K562 (cell line): ENCODE measurements around the gene TTC39A. TPM values are rescaled to one million over a fixed set of nuclear protein-coding genes. Genes with fewer than 3 reads are reported as not detected.

Source experiments
- ATAC-seq: fragments of 200-7000 bp; cut with Tn5 transposase; 3 replicates; pipeline ENCODE4 v1.9.1; 2020; ENCODE audit warnings: moderate library complexity
- BruUV-seq: library from RNA; stranded (reverse); fragments of 400-500 nt; replicated peaks from 2 replicates; lab custom pipeline; 2021; lab: Mats Ljungman, UMichigan
- CTCF ChIA-PET: fragments of 300-600 bp; formaldehyde crosslinking; extraction: SDS; loops from one replicate; lab custom pipeline; 2021; ENCODE audit warnings: low intra/inter-chr PET ratio; lab: Yijun Ruan, JAX
- POLR2A ChIA-PET: fragments of 300-600, 350-650 bp; sonication (Branson Sonifier 250); formaldehyde crosslinking; extraction: SDS; loops from one replicate; lab custom pipeline; 2021; ENCODE audit warnings: antibody characterized with exemption, inconsistent platforms; lab: Yijun Ruan, JAX
- DNase-seq, 4 experiments: peaks; one replicate each; pipeline versions ENCODE4 v3.0.0 to v3.0.0-alpha.2; 2011 to 2018; ENCODE audit warnings: low spot score in 3 of 4, mixed read lengths in 3 of 4; ENCODE audit errors: extremely low read depth in 1 of 4
- FAIRE-seq: peaks from 2 replicates; lab custom pipeline; 2011; peaks lifted over from hg19 to GRCh38; lab: Jason Lieb, UNC
- H2AFZ ChIP-seq: 2 replicates; pipeline ENCODE4 v1.6.0; 2011; ENCODE audit warnings: low read depth, low read length, control low read depth, inconsistent platforms
- H3K27ac ChIP-seq: fragments of 200-600 bp; 3 replicates; pipeline ENCODE4 v1.8.0; 2011; ENCODE audit warnings: low read depth, mild to moderate bottlenecking, control low read depth, inconsistent platforms, low read length, moderate library complexity, mixed read lengths; ENCODE audit errors: extremely low read depth
- H3K27me3 ChIP-seq, 2 experiments: fragments of 300-600 bp in 1 of 2; 2 replicates in 1 of 2; 3 replicates in 1 of 2; pipeline versions ENCODE4 v1.6.0 to v1.8.0; 2011; ENCODE audit warnings: inconsistent platforms in 2 of 2, low read length in 2 of 2, mild to moderate bottlenecking in 1 of 2, mixed read lengths in 1 of 2, moderate library complexity in 1 of 2; ENCODE audit not compliant: control insufficient read depth in 2 of 2, insufficient read depth in 2 of 2
- H3K36me3 ChIP-seq: fragments of 300-600 bp; 3 replicates; pipeline ENCODE4 v1.8.0; 2011; ENCODE audit warnings: mild to moderate bottlenecking, low read length, inconsistent platforms; ENCODE audit not compliant: control insufficient read depth, insufficient read depth
- H3K4me1 ChIP-seq, 2 experiments: fragments of 200-600 bp in 1 of 2; replicated peaks in 1 of 2; 2 replicates in 1 of 2; 3 replicates in 1 of 2; pipeline versions ENCODE4 v1.5.1 to v1.8.0; 2011; ENCODE audit warnings: inconsistent platforms in 2 of 2, low read length in 2 of 2, mild to moderate bottlenecking in 1 of 2, mixed read lengths in 1 of 2, moderate library complexity in 1 of 2; ENCODE audit not compliant: control insufficient read depth in 2 of 2, insufficient read depth in 2 of 2
- H3K4me2 ChIP-seq: 2 replicates; pipeline ENCODE4 v1.6.1; 2011; ENCODE audit warnings: low read length, control low read depth, inconsistent platforms, mixed read lengths; ENCODE audit not compliant: insufficient read depth
- H3K4me3 ChIP-seq: fragments of 200-600 bp; sonication (generic), shearing (Covaris generic); 2 replicates; pipeline ENCODE4 v1.5.1; 2016; ENCODE audit warnings: control low read depth, inconsistent platforms
- H3K79me2 ChIP-seq: fragments of 200-600 bp; 3 replicates; pipeline ENCODE4 v1.8.0; 2011; ENCODE audit warnings: low read length, inconsistent platforms; ENCODE audit not compliant: control insufficient read depth, insufficient read depth
- H3K9ac ChIP-seq, 2 experiments: 2 replicates each; pipeline versions ENCODE4 v1.6.0 to v1.6.1; 2011; ENCODE audit warnings: low read depth in 2 of 2, low read length in 2 of 2, control low read depth in 1 of 2, inconsistent platforms in 1 of 2, mild to moderate bottlenecking in 1 of 2, mixed read lengths in 1 of 2; ENCODE audit not compliant: insufficient read depth in 1 of 2
- H3K9me1 ChIP-seq: one replicate; pipeline ENCODE4 v1.6.0; 2011; ENCODE audit warnings: inconsistent platforms, mild to moderate bottlenecking, low read length, moderate library complexity; ENCODE audit not compliant: control insufficient read depth, insufficient read depth
- H3K9me3 ChIP-seq: replicated peaks from 2 replicates; pipeline ENCODE4 v1.5.1; 2011; ENCODE audit warnings: low read depth, low read length, inconsistent platforms; ENCODE audit not compliant: control insufficient read depth, insufficient read depth
- H4K20me1 ChIP-seq: replicated peaks from 2 replicates; pipeline ENCODE4 v1.6.1; 2011; ENCODE audit warnings: low read length, inconsistent platforms, mixed read lengths; ENCODE audit not compliant: control insufficient read depth, insufficient read depth
- ARID3B ChIP-seq: fragments of 250-450 bp; sonication (Bioruptor Pico); IDR thresholded peaks from 2 replicates; pipeline ENCODE4 v1.4.0; 2020; ENCODE audit warnings: borderline replicate concordance
- DEAF1 ChIP-seq: fragments of 450-650 bp; formaldehyde crosslinking; IDR thresholded peaks from 2 replicates; pipeline ENCODE4 v1.4.0; 2020; ENCODE audit warnings: mild to moderate bottlenecking, moderate library complexity
- ILF3 ChIP-seq: fragments of 450-650 bp; IDR thresholded peaks from 2 replicates; pipeline ENCODE4 v1.6.1; 2018; ENCODE audit warnings: antibody characterized with exemption, mild to moderate bottlenecking, moderate library complexity, borderline replicate concordance
- RHOXF2B ChIP-seq: fragments of 250-450 bp; sonication (Bioruptor Pico); conservative IDR thresholded peaks from 2 replicates; pipeline ENCODE4 v1.5.1; 2021
- TRIM25 ChIP-seq: fragments of 450-650 bp; IDR thresholded peaks from 2 replicates; pipeline ENCODE4 v1.7.0; 2016; ENCODE audit warnings: borderline replicate concordance
- ZC3H11A ChIP-seq: IDR thresholded peaks from 2 replicates; pipeline ENCODE4 v1.6.1; 2012; ENCODE audit warnings: low read depth, low read length, improper control_type of control experiment
- WGBS: fragments of 100-300 bp; shearing (Covaris generic); methylation state at CpG from one replicate; pipeline ENCODE4 v1.1.6; 2016; ENCODE audit warnings: low coverage, mixed read lengths; ENCODE audit not compliant: insufficient coverage; ENCODE audit errors: missing lambda C conversion rate; 5-methylcytosine and 5-hydroxymethylcytosine counted together
- in situ Hi-C: fragments of 300-500 bp; cut with MboI; formaldehyde crosslinking; loops from 4 replicates; pipeline ENCODE4 v1.15.0; 2018; ENCODE audit warnings: inconsistent platforms, mixed read lengths
- intact Hi-C: fragments of 100-400 bp; cut with micrococcal nuclease; formaldehyde crosslinking; loops from 2 replicates; pipeline ENCODE4 v1.14.2; 2022
- polyA plus RNA-seq, 8 experiments: library from polyadenylated mRNA; depleted of rRNA in 4 of 8; stranded (reverse) in 5 of 8; unstranded in 3 of 8; fragments of >200 nt; fragmentation: Nextera tagmentation in 2 of 8; fragmentation: Illumina TruSeq in 1 of 8; extraction: Ambion mirVana in 2 of 8; extraction: Trizol in 1 of 8; gene quantifications; 2 replicates each; pipeline versions ENCODE4 v1.2.1 to v1.2.3, GENCODE V29; 2011 to 2014; ENCODE audit warnings: inconsistent platforms in 1 of 8, missing spikeins in 1 of 8
- total RNA-seq, 7 experiments: library from RNA; depleted of rRNA in 6 of 7; stranded (reverse); fragments of >200 nt in 6 of 7; fragmentation: Illumina TruSeq in 2 of 7; extraction: Trizol in 2 of 7; gene quantifications; 2 replicates each; pipeline versions ENCODE4 v1.2.1 to v1.2.3, GENCODE V29; 2011 to 2021; ENCODE audit warnings: low replicate concordance in 1 of 7

The TTC39A gene
- total and polyA plus RNA-seq, 9 of the 15 experiments (the other 6 are each of a cell fraction or from before 2014, with no cell fraction given), result 0.18 to 0.82 (median 0.35) TPM

GRCh38 chr1:51276286-51276685 is 54.1 kb downstream of the TTC39A start:
- CTCF ChIA-PET, result no interaction called here
- TF ChIP-seq ZC3H11A, result no peak
- TF ChIP-seq DEAF1 (CRISPR knock-in tag), result no peak
- TF ChIP-seq RHOXF2B (CRISPR knock-in tag), result no peak
- no peak for TF ChIP-seq ILF3
- no peak for TF ChIP-seq ARID3B (CRISPR knock-in tag)
- no peak for TF ChIP-seq TRIM25
- TF ChIP-seq, all 486 proteins: peak for 0
- no TSS peak for BruUV-seq
- H3K9me1 ChIP-seq, result peaks cover 2% of the 10 kb centered on the region
- no peak overlapping the region for H3K9ac ChIP-seq
- no peaks in the 10 kb centered on the region for H3K9me3 ChIP-seq
- no peak for DNase-seq
- WGBS, result 63% methylated on average over 7 of the region's 7 CpGs
- ATAC-seq, result no peak
- H3K36me3 ChIP-seq, result peaks cover 20% of the 10 kb centered on the region; the same call in 2 of the 3 replicates
- H3K27me3 ChIP-seq, result no peaks in the 10 kb centered on the region
- no peak overlapping the region for H3K4me3 ChIP-seq
- H4K20me1 ChIP-seq, result no peaks in the 10 kb centered on the region
- H3K4me2 ChIP-seq, result no peak overlapping the region
- no peaks in the 10 kb centered on the region for H3K79me2 ChIP-seq
- POLR2A ChIA-PET, result interaction anchor here (0.7 to 1.8 kb wide), 4 partner anchors 10 to 19 kb away, joined by 3 to 7 read pairs (median 5); no protein-coding TSS in a partner anchor
- H2AFZ ChIP-seq, result no peak overlapping the region
- FAIRE-seq, result no peak
- peaks cover 4 to 7% of the 10 kb centered on the region in 2 experiments; a peak in 2 of 5 replicates for H3K4me1 ChIP-seq
- H3K27ac ChIP-seq, result no peak overlapping the region
- in situ Hi-C loops (no loop called here), intact Hi-C loops (no loop called here)
